GM13976 (cell line): ENCODE results near the gene ANKFY1.

Experiments used
- DNase-seq: peaks from one replicate; pipeline ENCODE4 v3.0.0; 2012; ENCODE audit warnings: low spot score
- CTCF ChIP-seq: IDR thresholded peaks from 2 replicates; pipeline ENCODE4 v1.5.1; 2012; ENCODE audit warnings: borderline replicate concordance, mild to moderate bottlenecking; ENCODE audit not compliant: insufficient read depth; ENCODE audit errors: extremely low read depth, missing control alignments, control extremely low read depth
- in situ Hi-C: fragments of 300-500 bp; cut with MboI; formaldehyde crosslinking; loops from one replicate; pipeline ENCODE4 v1.12.0; 2022; ENCODE audit warnings: low sequenced_read_pairs, mixed read lengths, inconsistent platforms; ENCODE audit not compliant: unreplicated experiment

ANKFY1 gene

DNA sequence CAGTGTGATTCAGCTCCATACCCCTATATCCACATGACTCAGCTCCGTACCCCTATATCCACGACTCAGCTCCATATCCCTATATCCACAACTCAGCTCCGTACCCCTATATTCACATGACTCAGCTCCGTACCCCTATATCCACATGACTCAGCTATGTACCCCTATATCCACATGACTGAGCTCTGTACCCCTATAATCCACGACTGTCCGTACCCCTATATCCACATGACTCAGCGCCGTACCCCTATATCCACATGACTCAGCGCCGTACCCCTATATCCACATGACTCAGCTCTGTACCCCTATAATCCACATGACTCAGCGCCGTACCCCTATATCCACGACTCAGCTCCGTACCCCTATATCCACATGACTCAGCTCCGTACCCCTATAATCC is 104.0 kb downstream of the ANKFY1 start:
- in situ Hi-C loops, result no loop called here
- no peak for TF ChIP-seq CTCF
- no peak for DNase-seq

GRCh38 chr17:4157618-4158333 is 106.0 kb downstream of the ANKFY1 start:
- in situ Hi-C loops, result no loop called here
- no peak for TF ChIP-seq CTCF
- DNase-seq, result no peak

GRCh38 chr17:4156750-4157381 is 106.9 kb downstream of the ANKFY1 start:
- DNase-seq, result no peak
- in situ Hi-C loops, result no loop called here
- no peak for TF ChIP-seq CTCF

DNA sequence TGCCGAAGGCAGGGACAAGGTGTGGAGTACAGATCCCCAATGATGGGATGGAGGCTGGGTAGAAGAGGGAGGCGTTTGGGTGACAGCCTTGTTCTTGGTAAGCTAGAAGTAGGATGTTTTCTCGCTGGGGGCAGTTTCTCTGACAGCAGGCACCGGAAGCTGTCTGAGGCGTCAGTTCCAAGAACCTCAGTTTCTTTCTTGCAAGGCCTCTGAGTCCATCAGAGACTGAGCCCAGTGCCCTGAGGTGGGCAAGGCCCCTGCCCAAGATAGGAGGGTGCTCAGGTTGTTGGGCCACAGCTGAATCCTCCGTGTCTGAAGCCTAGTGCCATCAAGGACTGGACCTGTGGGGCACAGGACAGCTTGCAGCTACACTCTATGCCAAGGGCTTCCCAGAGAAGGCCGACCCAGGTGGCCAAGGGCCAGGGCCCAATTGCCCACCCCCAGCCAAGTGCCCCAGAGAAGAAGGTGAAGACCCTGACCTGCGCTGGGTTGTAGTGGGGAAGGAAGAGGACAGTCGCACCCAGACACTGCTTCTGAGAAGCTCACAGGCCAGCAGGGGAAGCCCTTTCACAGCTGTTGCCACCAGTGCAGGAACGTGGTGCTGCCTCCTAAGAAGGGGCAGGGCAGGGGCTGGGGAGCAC is 107.7 kb downstream of the ANKFY1 start:
- no peak for TF ChIP-seq CTCF

DNA sequence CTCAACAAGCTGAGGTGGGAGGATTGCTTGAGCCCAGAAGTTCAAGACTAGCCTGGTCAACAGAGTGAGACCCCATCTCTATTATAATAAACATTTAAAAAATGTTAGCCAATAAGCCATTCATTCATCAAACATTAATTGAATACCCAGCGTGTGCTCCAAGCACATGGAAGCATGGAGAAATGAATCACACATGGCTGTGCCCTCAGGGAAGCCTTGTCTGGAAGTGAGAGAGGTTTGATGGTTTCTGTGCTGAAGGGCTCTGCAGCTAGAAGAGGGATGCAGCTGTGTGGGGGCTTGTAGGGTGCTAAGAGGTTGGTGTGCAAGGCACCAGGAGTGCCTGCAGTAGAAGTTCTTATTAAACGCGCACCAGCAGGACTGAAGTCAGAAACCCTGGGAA is 109.6 kb downstream of the ANKFY1 start:
- DNase-seq, result peak; percentile 21
- TF ChIP-seq CTCF, result no peak
- in situ Hi-C loops, result no loop called here

More for the DNA sequence above, 107.7 kb downstream of the ANKFY1 start:
- in situ Hi-C loops, result no loop called here
- DNase-seq, result no peak

- no peak for DNase-seq
- TF ChIP-seq CTCF, result no peak
- in situ Hi-C loops, result no loop called here
These were observed 111.3 kb downstream of the ANKFY1 start for GRCh38 chr17:4152471-4152870.
